GM21423 (cell line): Measurements from ENCODE around the gene SLAMF8.

Experiments used
- ATAC-seq: cut with Tn5 transposase; IDR thresholded peaks from one replicate; pipeline ENCODE4 v1.9.1; 2021; ENCODE audit warnings: mild to moderate bottlenecking, moderate library complexity; ENCODE audit not compliant: unreplicated experiment

Gene SLAMF8

DNA sequence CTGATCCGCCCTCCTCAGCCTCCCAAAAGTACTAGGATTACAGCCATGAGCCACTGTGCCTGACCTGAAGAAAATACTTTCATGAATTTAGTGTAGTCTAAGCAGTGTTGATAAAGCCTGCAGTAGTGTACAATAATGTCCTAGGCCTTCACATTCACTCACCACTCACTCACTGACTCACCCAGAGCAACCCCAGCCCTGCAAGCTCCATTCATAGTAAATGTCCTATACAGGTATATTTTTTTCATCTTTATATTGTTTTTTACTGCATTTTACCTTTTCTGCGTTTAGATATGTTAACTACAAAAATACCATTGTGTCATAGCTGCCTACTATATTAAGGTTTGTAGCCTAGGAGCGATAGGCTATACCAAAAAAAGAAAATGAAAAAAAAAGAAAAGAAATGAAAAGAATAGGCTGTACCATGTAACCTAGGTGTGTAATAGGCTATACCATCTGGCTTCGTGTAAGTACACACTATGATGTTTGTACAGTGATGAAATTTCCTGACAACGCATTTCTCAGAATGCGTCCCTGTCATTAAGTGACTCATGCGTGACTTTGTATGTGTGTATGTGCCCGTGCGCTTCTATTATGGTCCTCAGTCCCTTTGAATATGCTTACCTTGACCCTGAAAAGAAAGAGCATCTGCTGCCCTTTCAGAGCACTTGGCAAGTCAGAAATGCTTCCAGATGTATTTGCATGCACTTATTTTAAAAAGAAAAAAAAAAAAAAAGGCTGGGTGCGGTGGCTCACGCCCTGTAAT lies 9.2 kb upstream of the SLAMF8 start:
- ATAC-seq = no peak

DNA sequence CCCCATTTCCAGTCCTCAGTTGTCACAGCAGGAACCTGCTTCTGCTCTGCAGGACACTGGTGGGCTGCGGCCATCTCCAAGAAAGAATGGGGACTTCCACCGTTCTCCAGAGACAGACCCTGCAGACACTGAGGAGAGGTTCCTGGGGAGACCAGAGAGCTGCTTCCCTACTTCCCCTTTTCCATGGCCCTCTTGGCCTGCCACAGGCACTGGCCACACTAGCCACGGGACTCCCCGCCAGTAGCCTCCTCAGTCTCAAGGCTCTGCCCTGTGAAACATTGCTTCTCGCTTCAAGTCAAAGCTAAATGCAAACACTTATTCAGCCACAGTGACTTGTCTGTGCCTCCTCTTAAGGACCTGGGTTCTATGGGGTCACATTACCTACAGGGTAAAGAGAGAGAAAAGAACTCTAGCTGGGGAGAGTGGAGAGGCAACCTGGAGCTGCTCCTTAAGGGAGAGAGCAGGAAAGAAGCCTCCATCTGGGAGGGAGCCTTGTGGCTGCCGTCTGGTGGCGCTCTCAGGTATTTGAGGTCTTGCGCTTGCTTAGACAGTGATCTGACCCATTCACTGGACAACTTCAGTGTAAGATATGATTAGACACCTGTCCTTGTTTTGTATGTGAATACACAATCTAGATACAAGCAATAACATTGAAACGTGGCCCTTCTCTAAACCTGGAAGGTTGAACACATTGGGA lies 5.4 kb upstream of the SLAMF8 start:
- no peak for ATAC-seq

DNA sequence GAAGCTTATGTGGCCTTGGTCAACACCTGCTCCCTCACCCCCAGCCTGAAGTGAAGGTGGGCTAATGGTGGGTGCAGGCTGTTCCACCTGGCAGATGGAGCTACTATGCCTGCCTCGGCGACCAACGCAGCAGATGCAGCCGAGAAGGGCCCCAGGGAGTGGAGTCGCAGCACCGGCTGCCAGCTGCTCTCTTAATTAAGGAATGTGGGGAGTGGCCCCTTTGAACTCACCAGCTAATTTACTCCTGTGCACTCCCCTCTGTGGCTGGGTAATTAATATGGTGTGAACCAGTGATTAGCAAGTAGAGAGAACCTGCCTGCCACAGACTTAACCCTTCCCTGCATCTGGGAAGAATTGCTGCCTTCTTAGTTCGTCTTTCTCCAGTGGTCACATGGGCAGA lies 3.3 kb upstream of the SLAMF8 start:
- ATAC-seq = no peak

- ATAC-seq = no peak
These were observed 1.1 kb upstream of the SLAMF8 start for GRCh38 chr1:159825564-159825963.

GRCh38 chr1:159827102-159827490 lies 423 bp downstream of the SLAMF8 start:
- no peak for ATAC-seq

GRCh38 chr1:159827549-159827948 lies 876 bp downstream of the SLAMF8 start:
- no peak for ATAC-seq

DNA sequence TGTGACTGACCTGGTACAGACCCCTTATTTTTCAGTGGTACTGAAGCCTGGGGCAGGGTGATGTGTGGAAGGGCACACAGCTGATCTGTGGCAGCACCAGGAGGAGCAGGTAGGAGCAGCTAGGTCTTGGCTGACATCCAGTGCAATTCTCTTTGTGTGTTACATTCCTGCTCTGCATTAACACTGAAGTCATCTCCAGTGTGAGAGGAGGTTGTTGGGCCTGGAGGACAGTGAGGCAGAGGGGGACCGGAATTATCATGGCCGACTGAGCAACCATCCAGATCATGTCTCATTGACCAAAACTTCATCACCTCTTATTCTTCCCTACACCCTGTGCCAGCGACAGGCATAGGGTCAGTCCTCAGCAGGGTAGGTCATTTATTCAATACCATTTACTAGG lies 1.5 kb downstream of the SLAMF8 start:
- ATAC-seq = no peak

GRCh38 chr1:159828581-159829272 lies 2.1 kb downstream of the SLAMF8 start:
- ATAC-seq = no peak

DNA sequence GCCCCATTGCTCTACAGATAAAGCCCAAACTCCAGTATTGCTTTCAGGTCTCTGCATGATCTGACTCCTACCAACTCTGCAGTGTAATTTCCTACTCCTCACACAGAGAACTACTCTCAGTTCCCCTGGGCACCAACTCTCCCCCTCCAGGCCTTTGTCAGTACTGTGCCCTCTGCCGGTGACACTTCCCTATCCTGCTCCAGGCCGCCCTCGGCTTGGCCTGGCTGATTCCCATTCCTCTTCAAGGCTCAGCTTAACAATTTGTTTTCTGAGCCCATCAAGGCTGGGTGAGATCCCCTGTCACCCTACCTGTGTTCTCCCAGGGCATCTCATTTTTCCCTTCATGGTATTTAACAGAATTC lies 2.6 kb downstream of the SLAMF8 start:
- peak; percentile 68 for ATAC-seq

- ATAC-seq = no peak
These were observed 3.3 kb downstream of the SLAMF8 start for GRCh38 chr1:159829822-159830465.

DNA sequence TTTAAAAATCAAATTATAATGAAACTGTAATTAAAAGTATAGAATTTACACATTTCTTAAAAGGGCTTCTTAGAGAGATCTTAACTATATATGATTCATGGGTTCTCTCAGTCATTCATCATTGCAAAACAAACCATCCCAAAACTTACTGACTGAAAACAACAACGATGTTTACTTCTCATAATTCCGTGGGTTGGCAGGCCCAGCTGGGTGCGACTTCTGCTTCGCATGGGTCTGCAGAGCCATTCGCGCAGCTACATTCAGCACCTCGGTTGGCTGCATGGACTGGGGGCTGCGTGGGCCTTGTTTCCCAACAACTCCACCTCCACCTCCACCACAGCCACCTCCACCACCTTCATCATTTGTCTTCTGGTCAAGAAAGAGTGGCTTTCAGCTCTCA lies 4.0 kb downstream of the SLAMF8 start:
- no peak for ATAC-seq

- ATAC-seq = no peak
These were observed 4.9 kb downstream of the SLAMF8 start for GRCh38 chr1:159831412-159832141.

- ATAC-seq = no peak
These were observed 5.6 kb downstream of the SLAMF8 start for GRCh38 chr1:159832309-159832708.

- ATAC-seq = no peak
These were observed 8.7 kb downstream of the SLAMF8 start for GRCh38 chr1:159835356-159835755.

DNA sequence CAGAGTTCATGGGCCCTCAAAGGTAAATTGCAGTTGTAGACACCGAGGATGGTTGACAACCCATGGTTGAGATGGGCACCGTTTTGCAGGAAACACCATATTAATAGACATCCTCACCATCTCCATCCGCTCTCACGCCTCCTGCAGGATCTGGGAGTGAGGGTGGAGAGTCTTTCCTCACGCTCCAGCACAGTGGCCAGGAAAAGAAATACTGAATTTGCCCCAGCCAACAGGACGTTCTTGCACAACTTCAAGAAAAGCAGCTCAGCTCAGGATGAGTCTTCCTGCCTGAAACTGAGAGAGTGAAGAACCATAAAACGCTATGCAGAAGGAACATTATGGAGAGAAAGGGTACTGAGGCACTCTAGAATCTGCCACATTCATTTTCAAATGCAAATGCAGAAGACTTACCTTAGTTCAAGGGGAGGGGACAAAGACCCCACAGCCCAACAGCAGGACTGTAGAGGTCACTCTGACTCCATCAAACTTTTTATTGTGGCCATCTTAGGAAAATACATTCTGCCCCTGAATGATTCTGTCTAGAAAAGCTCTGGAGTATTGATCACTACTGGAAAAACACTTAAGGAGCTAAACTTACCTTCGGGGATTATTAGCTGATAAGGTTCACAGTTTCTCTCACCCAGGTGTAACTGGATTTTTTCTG lies 9.3 kb downstream of the SLAMF8 start:
- no peak for ATAC-seq

DNA sequence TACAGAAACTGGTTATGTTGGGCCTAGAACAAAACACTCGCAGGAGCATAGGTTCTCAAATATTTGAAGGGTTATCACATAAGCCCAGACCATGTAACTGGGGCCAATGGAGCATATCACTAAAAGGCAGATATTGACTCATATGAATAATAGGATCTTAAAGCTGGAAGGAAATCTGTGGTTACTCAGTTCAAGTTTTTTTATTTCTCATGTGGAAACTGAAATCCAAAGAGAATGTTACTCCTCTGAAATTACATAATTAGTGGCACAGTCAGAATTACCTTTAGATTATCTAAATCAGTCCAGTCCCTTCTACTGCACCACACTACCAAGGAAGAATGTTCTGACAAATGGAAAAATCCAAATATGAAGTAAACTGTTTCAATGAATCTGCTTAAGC lies 12.0 kb downstream of the SLAMF8 start:
- ATAC-seq = peak; percentile 65

GRCh38 chr1:159839116-159839849 lies 12.6 kb downstream of the SLAMF8 start:
- ATAC-seq = peak; percentile 69

DNA sequence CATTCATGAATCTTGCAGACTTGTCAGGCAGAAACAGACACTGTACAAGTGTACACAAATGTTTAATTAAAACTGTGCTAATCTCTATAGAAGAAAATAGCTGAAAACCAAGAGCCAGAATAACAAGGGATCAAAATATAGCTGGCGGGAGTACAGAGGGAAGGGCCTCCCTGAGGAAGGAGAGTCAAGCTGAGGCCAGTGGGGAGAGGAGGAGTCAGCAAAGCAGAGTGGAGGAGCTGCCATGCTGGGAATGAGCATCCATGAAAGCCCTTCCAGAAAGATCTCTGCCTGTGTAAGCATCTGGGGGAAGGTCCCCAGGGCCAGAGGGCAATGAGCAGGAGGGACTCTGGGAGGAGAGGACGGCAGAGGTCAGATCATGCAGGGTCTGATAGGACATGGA lies 15.1 kb downstream of the SLAMF8 start:
- no peak for ATAC-seq

DNA sequence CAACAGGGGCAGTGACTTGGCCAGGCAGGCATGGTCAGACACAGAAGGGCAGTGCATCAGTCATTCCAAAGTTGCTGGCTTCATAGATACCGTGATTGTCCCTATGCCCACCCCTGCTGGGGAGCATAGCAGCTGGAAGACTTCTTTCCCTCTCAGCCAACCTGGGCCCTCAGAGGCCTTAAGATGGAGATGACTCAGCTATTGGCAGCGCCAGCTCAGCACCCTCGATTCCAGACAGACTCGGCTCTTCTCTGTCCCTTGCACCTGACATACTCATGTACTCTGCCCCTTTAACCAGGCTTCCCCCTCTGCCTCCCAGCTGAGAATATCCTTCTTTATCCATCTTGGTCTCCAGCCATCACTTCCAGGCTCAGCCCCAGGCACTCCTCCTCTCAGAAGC lies 16.8 kb downstream of the SLAMF8 start:
- ATAC-seq = no peak
